ENCODE data around the gene KCTD13. TPM values are rescaled to one million over a fixed set of nuclear protein-coding genes. Genes with fewer than 3 reads are reported as not detected.
A peak's percentile ranks its signal among the peaks of the same experiment; 100 is the strongest.

Gene KCTD13, protein sequence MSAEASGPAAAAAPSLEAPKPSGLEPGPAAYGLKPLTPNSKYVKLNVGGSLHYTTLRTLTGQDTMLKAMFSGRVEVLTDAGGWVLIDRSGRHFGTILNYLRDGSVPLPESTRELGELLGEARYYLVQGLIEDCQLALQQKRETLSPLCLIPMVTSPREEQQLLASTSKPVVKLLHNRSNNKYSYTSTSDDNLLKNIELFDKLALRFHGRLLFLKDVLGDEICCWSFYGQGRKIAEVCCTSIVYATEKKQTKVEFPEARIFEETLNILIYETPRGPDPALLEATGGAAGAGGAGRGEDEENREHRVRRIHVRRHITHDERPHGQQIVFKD
- 100 to 1,000 TPM in 1 of 2 donors, 10 to 100 TPM in 1; 15.9 to 134 TPM for total RNA-seq

- H3K36me3 ChIP-seq = no peaks in the 10 kb centered on the region
- H3K9me3 ChIP-seq = no peaks in the 10 kb centered on the region
- H3K27ac ChIP-seq = peak within 1 kb of the TSS; percentile 84 to 89
- peak within 1 kb of the TSS; percentile 83 to 98 for H3K4me3 ChIP-seq
- peak; percentile 82 for DNase-seq (ENCODE audit: low spot score)
- H3K27me3 ChIP-seq (replicated peaks; ENCODE audit: insufficient read depth) = no peaks in the 10 kb centered on the region
- peak; percentile 91 for TF ChIP-seq POLR2AphosphoS5 (IDR thresholded peaks at IDR 0.05)
- TF ChIP-seq CTCF (IDR thresholded peaks at IDR 0.05) = peak in 2 of 4 experiments; percentile 4 to 29
- TF ChIP-seq POLR2A (IDR thresholded peaks at IDR 0.05) = peak; percentile 90
- under 1% methylated on average over 85 of the region's 89 CpGs for WGBS
- H3K4me1 ChIP-seq (replicated peaks) = peaks cover 5% of the 10 kb centered on the region
- intact Hi-C loops (cut with DNase I) = loop anchor here (10.0 kb wide), 1 partner anchor 69 kb away; the partner anchor contains the start of genes HIRIP3 and INO80E
These were observed at the start of gene KCTD13 for GRCh38 chr16:29925781-29926710. KCTD13 (minus strand) TSS chr16:29926226; CDS start chr16:29926033, 193 bp downstream.

DNA sequence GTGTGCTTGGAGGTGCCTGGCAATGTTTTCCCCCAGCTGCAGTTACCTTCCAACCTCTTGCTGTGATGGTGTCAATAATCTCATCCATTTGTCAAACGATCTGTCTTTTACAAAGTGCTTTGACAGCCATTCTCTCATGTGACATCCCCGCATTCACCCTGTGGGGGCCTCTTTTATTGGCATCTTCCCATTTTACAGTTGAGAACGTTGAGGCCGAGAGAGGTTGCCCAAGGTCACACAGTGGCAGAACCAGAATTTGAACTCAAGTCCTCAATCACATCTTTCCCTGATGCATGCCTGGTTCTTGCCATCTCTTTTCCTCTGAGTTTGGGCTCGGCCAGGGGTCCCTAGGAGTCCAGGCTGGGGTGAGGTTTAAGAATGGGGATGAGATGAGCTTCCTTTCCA lies 49.1 kb upstream of the KCTD13 start:
- no peak overlapping the region for H3K27ac ChIP-seq
- intact Hi-C loops (cut with DNase I) = no loop called here
- peak overlapping the region; percentile 82 to 93 for H3K4me3 ChIP-seq
- H3K27me3 ChIP-seq (replicated peaks; ENCODE audit: insufficient read depth) = no peaks in the 10 kb centered on the region
- 58% methylated on average over 5 of the region's 5 CpGs for WGBS
- peaks cover 3 to 18% of the 10 kb centered on the region in 2 donors for H3K36me3 ChIP-seq
- TF ChIP-seq POLR2A (IDR thresholded peaks at IDR 0.05) (no peak), POLR2AphosphoS5 (IDR thresholded peaks at IDR 0.05) (no peak), CTCF (IDR thresholded peaks at IDR 0.05) (no peak)
- peaks cover 13% of the 10 kb centered on the region for H3K4me1 ChIP-seq (replicated peaks)
- DNase-seq (ENCODE audit: low spot score) = no peak
- no peaks in the 10 kb centered on the region for H3K9me3 ChIP-seq

GRCh38 chr16:29974291-29975133 lies 48.5 kb upstream of the KCTD13 start:
- TF ChIP-seq POLR2AphosphoS5 (IDR thresholded peaks at IDR 0.05) (no peak), POLR2A (IDR thresholded peaks at IDR 0.05) (no peak), CTCF (IDR thresholded peaks at IDR 0.05) (no peak)
- Histone ChIP-seq H3K4me1 (replicated peaks) (peaks cover 13% of the 10 kb centered on the region), H3K27ac (peak overlapping the region; percentile 84 to 89), H3K36me3 (peaks cover 3 to 12% of the 10 kb centered on the region in 2 donors), H3K27me3 (replicated peaks; ENCODE audit: insufficient read depth) (no peaks in the 10 kb centered on the region), H3K9me3 (no peaks in the 10 kb centered on the region), H3K4me3 (peak overlapping the region; percentile 82 to 93)
- 2% methylated on average over 31 of the region's 31 CpGs for WGBS
- no peak for DNase-seq (ENCODE audit: low spot score)
- intact Hi-C loops (cut with DNase I) = no loop called here

DNA sequence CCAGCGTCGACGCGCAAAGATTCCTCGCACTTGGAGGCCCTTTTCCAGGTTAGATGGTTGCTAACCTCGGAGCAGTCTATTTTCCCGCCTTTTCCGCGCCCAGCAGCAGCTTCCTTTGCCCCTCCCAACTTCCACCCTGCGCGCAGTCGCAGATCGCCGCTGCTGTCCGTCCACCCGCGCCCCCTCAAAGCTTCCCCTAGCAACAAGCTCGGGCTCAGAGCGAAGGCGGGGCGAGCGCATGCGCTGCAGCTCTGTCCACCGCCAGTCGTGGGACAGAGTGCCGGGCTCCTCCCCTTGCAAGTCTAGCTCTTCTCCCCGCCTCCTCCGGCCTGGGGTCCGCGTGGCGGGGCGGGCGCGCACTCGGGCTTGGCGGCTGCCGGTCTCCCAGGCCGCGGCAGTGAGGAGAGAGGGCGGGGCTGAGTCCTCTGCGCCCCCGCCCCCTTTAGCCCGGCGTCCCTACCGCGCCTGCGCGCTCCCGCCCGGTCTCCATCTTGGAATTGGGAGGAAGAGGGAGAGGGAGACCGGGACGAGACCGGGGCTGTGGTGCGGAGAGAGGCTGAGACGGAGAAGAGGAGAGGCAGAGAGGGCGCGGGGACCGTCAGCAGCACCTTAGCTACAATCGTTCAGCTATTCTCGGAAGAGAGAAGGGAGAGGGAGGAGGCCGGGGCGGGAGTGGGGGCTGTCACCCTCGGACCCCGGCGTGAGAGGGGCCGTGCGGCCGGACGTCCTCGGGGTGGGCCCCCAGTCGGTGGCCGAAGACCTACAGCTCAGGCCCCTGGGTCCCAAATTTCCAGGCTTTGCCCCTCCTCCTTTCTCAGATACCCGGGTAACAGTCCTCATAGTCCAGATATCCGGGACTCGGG lies 47.6 kb upstream of the KCTD13 start, which contains the start of gene TAOK2:
TSS of gene TAOK2 (plus strand) at position 485 of the 863 bp plus-strand sequence. CDS start 3,905 bp downstream, outside the sequence.
- Histone ChIP-seq H3K9me3 (no peaks in the 10 kb centered on the region), H3K4me1 (replicated peaks) (peaks cover 13% of the 10 kb centered on the region), H3K36me3 (peaks cover 3% of the 10 kb centered on the region in 2 donors), H3K27ac (peak within 1 kb of the TSS; percentile 84 to 89), H3K4me3 (peak within 1 kb of the TSS; percentile 82 to 93), H3K27me3 (replicated peaks; ENCODE audit: insufficient read depth) (no peaks in the 10 kb centered on the region)
- TF ChIP-seq POLR2AphosphoS5 (IDR thresholded peaks at IDR 0.05) = peak; percentile 95
- peak; percentile 71 for TF ChIP-seq POLR2A (IDR thresholded peaks at IDR 0.05)
- peak in 2 of 4 experiments; percentile 31 to 34 for TF ChIP-seq CTCF (IDR thresholded peaks at IDR 0.05)
- DNase-seq (ENCODE audit: low spot score) = peak; percentile 98
- intact Hi-C loops (cut with DNase I) = no loop called here
- 3% methylated on average over 73 of the region's 75 CpGs for WGBS
